ENCODE results near the gene OMG.
"Not testable (repeated sequence)": the region's sequence is repeated elsewhere in the genome, so short reads cannot be mapped to it uniquely, and the experiment has no call there.

Gene OMG

DNA sequence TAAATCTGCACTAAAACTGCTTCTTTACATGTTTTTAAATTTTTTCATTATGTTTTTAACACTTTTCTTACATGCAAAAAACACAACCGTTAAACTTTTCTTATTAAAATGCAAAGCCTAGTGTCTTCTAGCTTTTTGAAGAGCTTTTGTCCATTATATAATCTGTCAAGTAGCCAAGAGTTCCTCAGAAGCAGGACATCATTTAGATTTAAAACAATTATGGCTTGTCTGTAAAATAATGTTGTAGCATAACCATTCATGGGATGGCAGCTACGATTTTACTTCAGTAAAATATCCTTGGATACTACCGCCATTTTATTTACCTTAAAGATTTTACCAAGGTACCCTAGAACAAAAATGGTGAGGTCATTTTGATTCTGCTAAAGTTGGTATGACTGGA lies 2.8 kb downstream of the OMG start:
- H3K4me3 ChIP-seq (ENCODE audit: low read depth in 1 of 2, low read length in 2 of 2): no peak overlapping the region
- H3K4me1 ChIP-seq (ENCODE audit: insufficient read depth, low read length): no peaks in the 10 kb centered on the region
- DNase-seq (no peak), ATAC-seq (ENCODE audit: insufficient read depth, low read depth) (no peak)
- H3K36me3 ChIP-seq (ENCODE audit: insufficient read depth, low read length): peaks cover 12% of the 10 kb centered on the region
- H2AFZ ChIP-seq (ENCODE audit: low read depth, low read length): no peak overlapping the region
- H3K9ac ChIP-seq (ENCODE audit: low read depth, low read length): no peak overlapping the region
- H3K79me2 ChIP-seq (ENCODE audit: insufficient read depth, low read length): no peaks in the 10 kb centered on the region
- H3K4me2 ChIP-seq (ENCODE audit: insufficient read depth, low read length): no peak overlapping the region
- H4K20me1 ChIP-seq (ENCODE audit: insufficient read depth, low read length): no peaks in the 10 kb centered on the region
- TF ChIP-seq EZH2 (IDR thresholded peaks at IDR 0.05; ENCODE audit: borderline replicate concordance, low read depth, low read length, severe bottlenecking): no peak
- TF ChIP-seq CTCF (IDR thresholded peaks at IDR 0.05; ENCODE audit: borderline replicate concordance, extremely low read depth, low read length, poor library complexity, severe bottlenecking): no peak
- H3K9me3 ChIP-seq (ENCODE audit: insufficient read depth, low read length, severe bottlenecking): no peaks in the 10 kb centered on the region
- H3K27me3 ChIP-seq (ENCODE audit: insufficient read depth, low read length, poor library complexity): no peaks in the 10 kb centered on the region
- H3K27ac ChIP-seq (ENCODE audit: low read length): no peak overlapping the region

GRCh38 chr17:31293581-31293980 lies 3.5 kb downstream of the OMG start:
- Histone ChIP-seq H3K27ac (ENCODE audit: low read length) (no peak overlapping the region), H3K9me3 (ENCODE audit: insufficient read depth, low read length, severe bottlenecking) (no peaks in the 10 kb centered on the region), H3K79me2 (ENCODE audit: insufficient read depth, low read length) (no peaks in the 10 kb centered on the region), H3K4me1 (ENCODE audit: insufficient read depth, low read length) (no peaks in the 10 kb centered on the region), H3K27me3 (ENCODE audit: insufficient read depth, low read length, poor library complexity) (no peaks in the 10 kb centered on the region), H4K20me1 (ENCODE audit: insufficient read depth, low read length) (no peaks in the 10 kb centered on the region), H3K36me3 (ENCODE audit: insufficient read depth, low read length) (peaks cover 12% of the 10 kb centered on the region), H2AFZ (ENCODE audit: low read depth, low read length) (no peak overlapping the region), H3K4me2 (ENCODE audit: insufficient read depth, low read length) (no peak overlapping the region), H3K9ac (ENCODE audit: low read depth, low read length) (no peak overlapping the region), H3K4me3 (ENCODE audit: low read depth in 1 of 2, low read length in 2 of 2) (no peak overlapping the region)
- TF ChIP-seq CTCF (IDR thresholded peaks at IDR 0.05; ENCODE audit: borderline replicate concordance, extremely low read depth, low read length, poor library complexity, severe bottlenecking) (no peak), EZH2 (IDR thresholded peaks at IDR 0.05; ENCODE audit: borderline replicate concordance, low read depth, low read length, severe bottlenecking) (no peak)
- ATAC-seq (ENCODE audit: insufficient read depth, low read depth) (no peak), DNase-seq (no peak)

GRCh38 chr17:31291820-31292219 lies 5.2 kb downstream of the OMG start:
- no peaks in the 10 kb centered on the region for H3K4me1 ChIP-seq (ENCODE audit: insufficient read depth, low read length)
- no peak overlapping the region for H3K4me3 ChIP-seq (ENCODE audit: low read depth in 1 of 2, low read length in 2 of 2)
- no peaks in the 10 kb centered on the region for H3K9me3 ChIP-seq (ENCODE audit: insufficient read depth, low read length, severe bottlenecking)
- peaks cover 12% of the 10 kb centered on the region for H3K36me3 ChIP-seq (ENCODE audit: insufficient read depth, low read length)
- ATAC-seq (ENCODE audit: insufficient read depth, low read depth) (no peak), DNase-seq (no peak)
- no peaks in the 10 kb centered on the region for H3K27me3 ChIP-seq (ENCODE audit: insufficient read depth, low read length, poor library complexity)
- no peak overlapping the region for H3K9ac ChIP-seq (ENCODE audit: low read depth, low read length)
- H2AFZ ChIP-seq (ENCODE audit: low read depth, low read length): no peak overlapping the region
- no peaks in the 10 kb centered on the region for H4K20me1 ChIP-seq (ENCODE audit: insufficient read depth, low read length)
- no peak overlapping the region for H3K27ac ChIP-seq (ENCODE audit: low read length)
- H3K79me2 ChIP-seq (ENCODE audit: insufficient read depth, low read length): no peaks in the 10 kb centered on the region
- H3K4me2 ChIP-seq (ENCODE audit: insufficient read depth, low read length): no peak overlapping the region
- TF ChIP-seq CTCF (IDR thresholded peaks at IDR 0.05; ENCODE audit: borderline replicate concordance, extremely low read depth, low read length, poor library complexity, severe bottlenecking) (no peak), EZH2 (IDR thresholded peaks at IDR 0.05; ENCODE audit: borderline replicate concordance, low read depth, low read length, severe bottlenecking) (no peak)

- Histone ChIP-seq H3K27ac (ENCODE audit: low read length) (no peak overlapping the region), H3K4me2 (ENCODE audit: insufficient read depth, low read length) (no peak overlapping the region), H3K79me2 (ENCODE audit: insufficient read depth, low read length) (no peaks in the 10 kb centered on the region), H3K9ac (ENCODE audit: low read depth, low read length) (no peak overlapping the region), H2AFZ (ENCODE audit: low read depth, low read length) (no peak overlapping the region), H3K4me3 (ENCODE audit: low read depth in 1 of 2, low read length in 2 of 2) (no peak overlapping the region), H4K20me1 (ENCODE audit: insufficient read depth, low read length) (no peaks in the 10 kb centered on the region), H3K4me1 (ENCODE audit: insufficient read depth, low read length) (no peaks in the 10 kb centered on the region), H3K27me3 (ENCODE audit: insufficient read depth, low read length, poor library complexity) (no peaks in the 10 kb centered on the region), H3K9me3 (ENCODE audit: insufficient read depth, low read length, severe bottlenecking) (no peaks in the 10 kb centered on the region), H3K36me3 (ENCODE audit: insufficient read depth, low read length) (peaks cover 16% of the 10 kb centered on the region)
- no peak for TF ChIP-seq EZH2 (IDR thresholded peaks at IDR 0.05; ENCODE audit: borderline replicate concordance, low read depth, low read length, severe bottlenecking)
- no peak for ATAC-seq (ENCODE audit: insufficient read depth, low read depth)
- DNase-seq: no peak
These were observed 7.2 kb downstream of the OMG start for GRCh38 chr17:31289790-31290189.

DNA sequence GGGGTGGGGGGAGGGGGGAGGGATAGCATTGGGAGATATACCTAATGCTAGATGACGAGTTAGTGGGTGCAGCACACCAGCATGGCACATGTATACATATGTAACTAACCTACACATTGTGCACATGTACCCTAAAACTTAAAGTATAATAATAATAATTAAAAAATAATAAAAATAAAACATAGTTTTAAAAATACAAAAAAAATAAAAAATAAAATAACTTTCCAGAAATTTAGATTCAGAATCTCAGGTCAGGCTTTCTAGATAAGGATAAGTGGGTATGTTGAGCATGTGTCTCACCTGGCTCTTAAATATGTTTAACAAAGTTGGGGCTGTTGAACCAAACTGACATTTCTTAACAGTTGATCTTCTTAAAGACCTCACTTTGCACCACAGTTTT lies 9.1 kb downstream of the OMG start:
- not testable (repeated sequence) for H2AFZ ChIP-seq (ENCODE audit: low read depth, low read length); H3K4me2 ChIP-seq (ENCODE audit: insufficient read depth, low read length); H3K4me1 ChIP-seq (ENCODE audit: insufficient read depth, low read length); ATAC-seq (ENCODE audit: insufficient read depth, low read depth); H3K9ac ChIP-seq (ENCODE audit: low read depth, low read length); H3K9me3 ChIP-seq (ENCODE audit: insufficient read depth, low read length, severe bottlenecking); H3K27me3 ChIP-seq (ENCODE audit: insufficient read depth, low read length, poor library complexity); H4K20me1 ChIP-seq (ENCODE audit: insufficient read depth, low read length); DNase-seq; H3K27ac ChIP-seq (ENCODE audit: low read length); H3K4me3 ChIP-seq (ENCODE audit: low read depth in 1 of 2, low read length in 2 of 2); H3K79me2 ChIP-seq (ENCODE audit: insufficient read depth, low read length)
- H3K36me3 ChIP-seq (ENCODE audit: insufficient read depth, low read length): peaks cover 16% of the 10 kb centered on the region

Measured in DND-41 (cell line).